ENCODE measurements around the gene RUSC1. TPM values are rescaled to one million over a fixed set of nuclear protein-coding genes. Genes with fewer than 3 reads are reported as not detected.

Gene RUSC1
- total RNA-seq, 8 experiments from 2014 or later: 8.4 to 92.6 (median 49.8) TPM

- no peak within 1 kb of the TSS for H3K4me3 ChIP-seq
- H3K4me1 ChIP-seq (replicated peaks in 1 of 2): peaks cover 18 to 21% of the 10 kb centered on the region in 2 donors
- WGBS, 10 experiments: 0 to 94% (median 77%) methylated on average over 1 to 5 of the region's 5 CpGs; no CpG with 5 or more reads in 2 of the 10 experiments
- in situ Hi-C loops (cut with MboI; ENCODE audit: low pct_unique_long_range_greater_than_20kb in 2 of 9, low sequenced_read_pairs in 9 of 9, unreplicated experiment in 9 of 9): no loop called here
- H3K27ac ChIP-seq: no peak within 1 kb of the TSS
- no peak for ATAC-seq (replicated peaks in 6 of 8)
Observed at GRCh38 chr1:155301342-155301841, 19.3 kb upstream of the RUSC1 start, which contains the start of gene PKLR. Gene PKLR, minus strand, starts transcription at chr1:155301438. Its CDS starts 43 bp downstream, at chr1:155301395.

GRCh38 chr1:155304558-155305063 is 16.1 kb upstream of the RUSC1 start:
- no peak overlapping the region for H3K4me3 ChIP-seq
- in situ Hi-C loops (cut with MboI; ENCODE audit: low pct_unique_long_range_greater_than_20kb in 2 of 9, low sequenced_read_pairs in 9 of 9, unreplicated experiment in 9 of 9): no loop called here
- 53 to 100% (median 89%) methylated on average over 2 to 10 of the region's 11 CpGs for WGBS, 10 experiments
- peaks cover 9 to 11% of the 10 kb centered on the region in 2 donors for H3K4me1 ChIP-seq (replicated peaks in 1 of 2)
- ATAC-seq (replicated peaks in 6 of 8): no peak
- H3K27ac ChIP-seq: no peak overlapping the region

- WGBS, 10 experiments: 60 to 90% (median 74%) methylated on average over 2 to 6 of the region's 7 CpGs; no CpG with 5 or more reads in 4 of the 10 experiments
- H3K4me1 ChIP-seq (replicated peaks in 1 of 2): peaks cover 16 to 21% of the 10 kb centered on the region in 2 donors
- no peak overlapping the region for H3K27ac ChIP-seq
- ATAC-seq (replicated peaks in 6 of 8): no peak
- in situ Hi-C loops (cut with MboI; ENCODE audit: low pct_unique_long_range_greater_than_20kb in 2 of 9, low sequenced_read_pairs in 9 of 9, unreplicated experiment in 9 of 9): no loop called here
- H3K4me3 ChIP-seq: no peak overlapping the region
Observed at GRCh38 chr1:155305881-155306391, 14.8 kb upstream of the RUSC1 start.

GRCh38 chr1:155307247-155307740 is 13.4 kb upstream of the RUSC1 start:
- Histone ChIP-seq H3K4me3 (no peak overlapping the region), H3K27ac (peak overlapping the region in 1 of 2 donors; percentile 75), H3K4me1 (replicated peaks in 1 of 2) (peaks cover 16 to 21% of the 10 kb centered on the region in 2 donors)
- WGBS, 10 experiments: 0 to 100% (median 83%) methylated on average over 1 to 6 of the region's 6 CpGs; no CpG with 5 or more reads in 3 of the 10 experiments
- no peak for ATAC-seq (replicated peaks in 6 of 8)
- in situ Hi-C loops (cut with MboI; ENCODE audit: low pct_unique_long_range_greater_than_20kb in 2 of 9, low sequenced_read_pairs in 9 of 9, unreplicated experiment in 9 of 9): no loop called here

GRCh38 chr1:155308493-155309422 is 11.9 kb upstream of the RUSC1 start, which contains the start of gene FDPS:
Gene FDPS, plus strand, starts transcription at chr1:155308866. Its CDS starts 924 bp downstream, at chr1:155309790.
- Histone ChIP-seq H3K4me1 (replicated peaks in 1 of 2) (peaks cover 16 to 21% of the 10 kb centered on the region in 2 donors), H3K4me3 (peak within 1 kb of the TSS; percentile 66 to 94 (median 75)), H3K27ac (peak within 1 kb of the TSS; percentile 84 to 89)
- ATAC-seq (replicated peaks in 6 of 8): peak; percentile 94 to 98 (median 97)
- WGBS, 10 experiments: 0 to 7% (median 0%) methylated on average over 1 to 44 of the region's 51 CpGs
- in situ Hi-C loops (cut with MboI; ENCODE audit: low pct_unique_long_range_greater_than_20kb in 2 of 9, low sequenced_read_pairs in 9 of 9, unreplicated experiment in 9 of 9): no loop called here

- Histone ChIP-seq H3K4me3 (peak overlapping the region; percentile 66 to 94 (median 75)), H3K4me1 (replicated peaks in 1 of 2) (peaks cover 16 to 21% of the 10 kb centered on the region in 2 donors), H3K27ac (peak overlapping the region; percentile 77 to 89)
- 0 to 14% (median 0%) methylated on average over 1 to 4 of the region's 11 CpGs; no CpG with 5 or more reads in 7 of the 10 experiments for WGBS, 10 experiments
- ATAC-seq (replicated peaks in 6 of 8): peak in 1 of 8 experiments; percentile 3
- in situ Hi-C loops (cut with MboI; ENCODE audit: low pct_unique_long_range_greater_than_20kb in 2 of 9, low sequenced_read_pairs in 9 of 9, unreplicated experiment in 9 of 9): no loop called here
Observed at GRCh38 chr1:155309423-155310021, 11.2 kb upstream of the RUSC1 start.

GRCh38 chr1:155313261-155313660 is 7.4 kb upstream of the RUSC1 start:
- H3K4me1 ChIP-seq (replicated peaks in 1 of 2): peaks cover 8 to 13% of the 10 kb centered on the region in 2 donors
- ATAC-seq (replicated peaks in 6 of 8): no peak
- no peak overlapping the region for H3K4me3 ChIP-seq
- WGBS, 10 experiments: 80 to 100% (median 92%) methylated on average over 1 to 6 of the region's 8 CpGs; no CpG with 5 or more reads in 3 of the 10 experiments
- in situ Hi-C loops (cut with MboI; ENCODE audit: low pct_unique_long_range_greater_than_20kb in 2 of 9, low sequenced_read_pairs in 9 of 9, unreplicated experiment in 9 of 9): no loop called here
- H3K27ac ChIP-seq: no peak overlapping the region

- H3K27ac ChIP-seq: no peak overlapping the region
- H3K4me3 ChIP-seq: no peak overlapping the region
- in situ Hi-C loops (cut with MboI; ENCODE audit: low pct_unique_long_range_greater_than_20kb in 2 of 9, low sequenced_read_pairs in 9 of 9, unreplicated experiment in 9 of 9): no loop called here
- H3K4me1 ChIP-seq (replicated peaks in 1 of 2): peaks cover 12% of the 10 kb centered on the region in 2 donors
- no peak for ATAC-seq (replicated peaks in 6 of 8)
- WGBS, 10 experiments: 82 to 100% (median 100%) methylated on average over 1 to 3 of the region's 3 CpGs; no CpG with 5 or more reads in 1 of the 10 experiments
Observed at GRCh38 chr1:155316922-155317321, 3.8 kb upstream of the RUSC1 start.

- Histone ChIP-seq H3K4me3 (no peak overlapping the region), H3K27ac (no peak overlapping the region), H3K4me1 (replicated peaks in 1 of 2) (peaks cover 15 to 18% of the 10 kb centered on the region in 2 donors)
- in situ Hi-C loops (cut with MboI; ENCODE audit: low pct_unique_long_range_greater_than_20kb in 2 of 9, low sequenced_read_pairs in 9 of 9, unreplicated experiment in 9 of 9): no loop called here
- ATAC-seq (replicated peaks in 6 of 8): no peak
- 93 to 100% (median 95%) methylated on average over 2 to 9 of the region's 9 CpGs; no CpG with 5 or more reads in 2 of the 10 experiments for WGBS, 10 experiments
Observed at GRCh38 chr1:155318082-155318481, 2.6 kb upstream of the RUSC1 start.

- Histone ChIP-seq H3K4me3 (no peak overlapping the region), H3K4me1 (replicated peaks in 1 of 2) (peaks cover 15 to 18% of the 10 kb centered on the region in 2 donors), H3K27ac (peak overlapping the region in 1 of 2 donors; percentile 77)
- 96 to 100% (median 100%) methylated on average over 1 to 4 of the region's 5 CpGs; no CpG with 5 or more reads in 5 of the 10 experiments for WGBS, 10 experiments
- in situ Hi-C loops (cut with MboI; ENCODE audit: low pct_unique_long_range_greater_than_20kb in 2 of 9, low sequenced_read_pairs in 9 of 9, unreplicated experiment in 9 of 9): no loop called here
- ATAC-seq (replicated peaks in 6 of 8): no peak
Observed at GRCh38 chr1:155319536-155319935, 1.2 kb upstream of the RUSC1 start.

GRCh38 chr1:155320252-155320651 is 442 bp upstream of the RUSC1 start:
- peak in 1 of 8 experiments; percentile 2 for ATAC-seq (replicated peaks in 6 of 8)
- peak overlapping the region; percentile 77 to 90 for H3K27ac ChIP-seq
- peak overlapping the region; percentile 65 to 91 (median 78) for H3K4me3 ChIP-seq
- H3K4me1 ChIP-seq (replicated peaks in 1 of 2): peaks cover 17 to 21% of the 10 kb centered on the region in 2 donors
- in situ Hi-C loops (cut with MboI; ENCODE audit: low pct_unique_long_range_greater_than_20kb in 2 of 9, low sequenced_read_pairs in 9 of 9, unreplicated experiment in 9 of 9): no loop called here
- WGBS, 10 experiments: 20 to 83% (median 51%) methylated on average over 1 to 10 of the region's 11 CpGs; no CpG with 5 or more reads in 2 of the 10 experiments
